AG09319 (cell line): ENCODE data around the gene FAM98B.
"Not testable (repeated sequence)": the region's sequence is repeated elsewhere in the genome, so short reads cannot be mapped to it uniquely, and the experiment has no call there.

ENCODE experiments used
- DNase-seq: peaks from one replicate; pipeline ENCODE4 v3.0.0-alpha.2; 2010; ENCODE audit warnings: low read depth; ENCODE audit errors: extremely low read depth
- CTCF ChIP-seq: IDR thresholded peaks from 2 replicates; pipeline ENCODE4 v1.5.1; 2011; ENCODE audit warnings: low read depth, mild to moderate bottlenecking, inconsistent platforms, low read length, moderate library complexity

Gene FAM98B

GRCh38 chr15:38424101-38424552 is 29.8 kb upstream of the FAM98B start:
- no peak for TF ChIP-seq CTCF
- no peak for DNase-seq

- no peak for TF ChIP-seq CTCF
- DNase-seq: no peak
Observed at GRCh38 chr15:38425269-38425668, 28.7 kb upstream of the FAM98B start.

GRCh38 chr15:38427380-38427779 is 26.5 kb upstream of the FAM98B start:
- no peak for DNase-seq
- TF ChIP-seq CTCF: no peak

- DNase-seq: no peak
- no peak for TF ChIP-seq CTCF
Observed at GRCh38 chr15:38430106-38430760, 23.7 kb upstream of the FAM98B start.

GRCh38 chr15:38436993-38437392 is 16.9 kb upstream of the FAM98B start:
- DNase-seq: no peak
- no peak for TF ChIP-seq CTCF

- not testable (repeated sequence) for DNase-seq
Observed at GRCh38 chr15:38437603-38438002, 16.3 kb upstream of the FAM98B start.

- no peak for TF ChIP-seq CTCF
- DNase-seq: no peak
Observed at GRCh38 chr15:38438031-38438986, 15.6 kb upstream of the FAM98B start.
